ENCODE measurements around the gene BNIP5. TPM values are rescaled to one million over a fixed set of nuclear protein-coding genes. Genes with fewer than 3 reads are reported as not detected.
"Not testable (repeated sequence)": the region's sequence is repeated elsewhere in the genome, so short reads cannot be mapped to it uniquely, and the experiment has no call there.

The BNIP5 gene
- total RNA-seq, 8 experiments from 2014 or later: 0.05 to 0.45 (median 0.14) TPM; not detected in 3

- 80 to 100% (median 90%) methylated on average over 1 to 2 of the region's 4 CpGs; no CpG with 5 or more reads in 5 of the 10 experiments for WGBS, 10 experiments
- no peak overlapping the region for H3K27ac ChIP-seq
- no peak for ATAC-seq (replicated peaks in 6 of 8)
- in situ Hi-C loops (cut with MboI; ENCODE audit: low pct_unique_long_range_greater_than_20kb in 2 of 9, low sequenced_read_pairs in 9 of 9, unreplicated experiment in 9 of 9): loop anchor here in 3 of 9 experiments (25.0 kb wide), 1 partner anchor 237 kb away; the partner anchor contains the start of gene MAPK13 (in 3 of the 3)
- H3K4me1 ChIP-seq (replicated peaks in 1 of 2): no peaks in the 10 kb centered on the region
- no peak overlapping the region for H3K4me3 ChIP-seq
These were observed 37.5 kb upstream of the BNIP5 start for GRCh38 chr6:36374194-36374593.

GRCh38 chr6:36373368-36374019 is 36.8 kb upstream of the BNIP5 start:
- peak in 6 of 8 experiments; percentile 43 to 90 (median 69) for ATAC-seq (replicated peaks in 6 of 8)
- in situ Hi-C loops (cut with MboI; ENCODE audit: low pct_unique_long_range_greater_than_20kb in 2 of 9, low sequenced_read_pairs in 9 of 9, unreplicated experiment in 9 of 9): loop anchor here in 3 of 9 experiments (25.0 kb wide), 1 partner anchor 236 kb away; the partner anchor contains the start of gene MAPK13 (in 3 of the 3)
- WGBS, 10 experiments: 0 to 80% (median 39%) methylated on average over 1 to 6 of the region's 15 CpGs; no CpG with 5 or more reads in 4 of the 10 experiments
- Histone ChIP-seq H3K4me3 (no peak overlapping the region), H3K4me1 (replicated peaks in 1 of 2) (no peaks in the 10 kb centered on the region), H3K27ac (peak overlapping the region in 1 of 2 donors; percentile 36)

- H3K4me3 ChIP-seq: no peak overlapping the region
- H3K27ac ChIP-seq: no peak overlapping the region
- 73 to 100% (median 87%) methylated on average over 2 to 6 of the region's 6 CpGs; no CpG with 5 or more reads in 3 of the 10 experiments for WGBS, 10 experiments
- in situ Hi-C loops (cut with MboI; ENCODE audit: low pct_unique_long_range_greater_than_20kb in 2 of 9, low sequenced_read_pairs in 9 of 9, unreplicated experiment in 9 of 9): loop anchor here in 3 of 9 experiments (25.0 kb wide), 1 partner anchor 235 kb away; the partner anchor contains the start of gene MAPK13 (in 3 of the 3)
- ATAC-seq (replicated peaks in 6 of 8): no peak
- no peaks in the 10 kb centered on the region for H3K4me1 ChIP-seq (replicated peaks in 1 of 2)
These were observed 35.4 kb upstream of the BNIP5 start for GRCh38 chr6:36372088-36372487.

GRCh38 chr6:36371211-36371610 is 34.5 kb upstream of the BNIP5 start:
- H3K27ac ChIP-seq: no peak overlapping the region
- WGBS, 10 experiments: 85 to 97% methylated on average over 5 to 7 of the region's 9 CpGs; no CpG with 5 or more reads in 8 of the 10 experiments
- H3K4me1 ChIP-seq (replicated peaks in 1 of 2): no peaks in the 10 kb centered on the region
- no peak overlapping the region for H3K4me3 ChIP-seq
- ATAC-seq (replicated peaks in 6 of 8): no peak
- in situ Hi-C loops (cut with MboI; ENCODE audit: low pct_unique_long_range_greater_than_20kb in 2 of 9, low sequenced_read_pairs in 9 of 9, unreplicated experiment in 9 of 9): loop anchor here in 3 of 9 experiments (25.0 kb wide), 1 partner anchor 234 kb away; the partner anchor contains the start of gene MAPK13 (in 3 of the 3)

GRCh38 chr6:36370638-36371037 is 34.0 kb upstream of the BNIP5 start:
- no peak for ATAC-seq (replicated peaks in 6 of 8)
- Histone ChIP-seq H3K4me3 (no peak overlapping the region), H3K4me1 (replicated peaks in 1 of 2) (no peaks in the 10 kb centered on the region), H3K27ac (no peak overlapping the region)
- 29 to 100% (median 96%) methylated on average over 1 to 2 of the region's 2 CpGs; no CpG with 5 or more reads in 4 of the 10 experiments for WGBS, 10 experiments
- in situ Hi-C loops (cut with MboI; ENCODE audit: low pct_unique_long_range_greater_than_20kb in 2 of 9, low sequenced_read_pairs in 9 of 9, unreplicated experiment in 9 of 9): loop anchor here in 3 of 9 experiments (25.0 kb wide), 1 partner anchor 233 kb away; the partner anchor contains the start of gene MAPK13 (in 3 of the 3)

- peak in 1 of 8 experiments; percentile 27 for ATAC-seq (replicated peaks in 6 of 8)
- H3K27ac ChIP-seq: no peak overlapping the region
- in situ Hi-C loops (cut with MboI; ENCODE audit: low pct_unique_long_range_greater_than_20kb in 2 of 9, low sequenced_read_pairs in 9 of 9, unreplicated experiment in 9 of 9): loop anchor here in 4 of 9 experiments (10.0 to 25.0 kb wide), 2 partner anchors 232 to 244 kb away; partner anchors contain the start of gene MAPK13 (in 3 of the 4)
- no peak overlapping the region for H3K4me3 ChIP-seq
- H3K4me1 ChIP-seq (replicated peaks in 1 of 2): no peaks in the 10 kb centered on the region
- WGBS, 10 experiments: 0 to 100% (median 79%) methylated on average over 1 to 7 of the region's 14 CpGs; no CpG with 5 or more reads in 1 of the 10 experiments
These were observed 32.5 kb upstream of the BNIP5 start for GRCh38 chr6:36368921-36369865.

GRCh38 chr6:36368421-36368820 is 31.7 kb upstream of the BNIP5 start:
- in situ Hi-C loops (cut with MboI; ENCODE audit: low pct_unique_long_range_greater_than_20kb in 2 of 9, low sequenced_read_pairs in 9 of 9, unreplicated experiment in 9 of 9): loop anchor here in 4 of 9 experiments (10.0 to 25.0 kb wide), 2 partner anchors 231 to 244 kb away; partner anchors contain the start of gene MAPK13 (in 3 of the 4)
- Histone ChIP-seq H3K27ac (no peak overlapping the region), H3K4me1 (replicated peaks in 1 of 2) (no peaks in the 10 kb centered on the region), H3K4me3 (no peak overlapping the region)
- ATAC-seq (replicated peaks in 6 of 8): no peak
- 14 to 100% (median 50%) methylated on average over 1 of the region's 1 CpG; no CpG with 5 or more reads in 6 of the 10 experiments for WGBS, 10 experiments

GRCh38 chr6:36367743-36368142 is 31.1 kb upstream of the BNIP5 start:
- no peaks in the 10 kb centered on the region for H3K4me1 ChIP-seq (replicated peaks in 1 of 2)
- in situ Hi-C loops (cut with MboI; ENCODE audit: low pct_unique_long_range_greater_than_20kb in 2 of 9, low sequenced_read_pairs in 9 of 9, unreplicated experiment in 9 of 9): loop anchor here in 4 of 9 experiments (10.0 to 25.0 kb wide), 2 partner anchors 230 to 243 kb away; partner anchors contain the start of gene MAPK13 (in 3 of the 4)
- ATAC-seq (replicated peaks in 6 of 8): no peak
- H3K27ac ChIP-seq: no peak overlapping the region
- 50 to 100% (median 84%) methylated on average over 1 to 2 of the region's 3 CpGs; no CpG with 5 or more reads in 4 of the 10 experiments for WGBS, 10 experiments
- no peak overlapping the region for H3K4me3 ChIP-seq

GRCh38 chr6:36364669-36365479 is 28.2 kb upstream of the BNIP5 start:
- in situ Hi-C loops (cut with MboI; ENCODE audit: low pct_unique_long_range_greater_than_20kb in 2 of 9, low sequenced_read_pairs in 9 of 9, unreplicated experiment in 9 of 9): loop anchor here in 4 of 9 experiments (10.0 to 25.0 kb wide), 2 partner anchors 228 to 240 kb away; partner anchors contain the start of gene MAPK13 (in 3 of the 4)
- no peak for ATAC-seq (replicated peaks in 6 of 8)
- H3K4me1 ChIP-seq (replicated peaks in 1 of 2): peaks cover 0 to 2% of the 10 kb centered on the region in 2 donors
- H3K4me3 ChIP-seq: no peak overlapping the region
- no peak overlapping the region for H3K27ac ChIP-seq
- 69 to 100% (median 81%) methylated on average over 1 to 9 of the region's 19 CpGs; no CpG with 5 or more reads in 3 of the 10 experiments for WGBS, 10 experiments

GRCh38 chr6:36364061-36364635 is 27.5 kb upstream of the BNIP5 start:
- in situ Hi-C loops (cut with MboI; ENCODE audit: low pct_unique_long_range_greater_than_20kb in 2 of 9, low sequenced_read_pairs in 9 of 9, unreplicated experiment in 9 of 9): loop anchor here in 4 of 9 experiments (10.0 to 25.0 kb wide), 2 partner anchors 227 to 239 kb away; partner anchors contain the start of gene MAPK13 (in 3 of the 4)
- ATAC-seq (replicated peaks in 6 of 8): not testable (repeated sequence)

GRCh38 chr6:36363371-36363752 is 26.7 kb upstream of the BNIP5 start:
- H3K4me1 ChIP-seq (replicated peaks in 1 of 2); H3K27ac ChIP-seq; H3K4me3 ChIP-seq; ATAC-seq (replicated peaks in 6 of 8): not testable (repeated sequence)
- in situ Hi-C loops (cut with MboI; ENCODE audit: low pct_unique_long_range_greater_than_20kb in 2 of 9, low sequenced_read_pairs in 9 of 9, unreplicated experiment in 9 of 9): loop anchor here in 4 of 9 experiments (10.0 to 25.0 kb wide), 2 partner anchors 226 to 239 kb away; partner anchors contain the start of gene MAPK13 (in 3 of the 4)
- WGBS, 10 experiments: 40 to 87% (median 60%) methylated on average over 1 to 8 of the region's 13 CpGs; no CpG with 5 or more reads in 5 of the 10 experiments

More at GRCh38 chr6:36364061-36364635, 27.5 kb upstream of the BNIP5 start:
- WGBS, 10 experiments: no CpG with 5 or more reads among the region's 34 CpGs
- H3K4me3 ChIP-seq; H3K4me1 ChIP-seq (replicated peaks in 1 of 2); H3K27ac ChIP-seq: not testable (repeated sequence)

Data from motor neuron (in vitro differentiated cells).